ENCODE measurements around the gene NR4A1. TPM values are rescaled to one million over a fixed set of nuclear protein-coding genes. Genes with fewer than 3 reads are reported as not detected.
"Not testable (repeated sequence)": the region's sequence is repeated elsewhere in the genome, so short reads cannot be mapped to it uniquely, and the experiment has no call there.

Gene NR4A1
- total RNA-seq, 1 donor from 2014 or later, result 1.0 TPM

DNA sequence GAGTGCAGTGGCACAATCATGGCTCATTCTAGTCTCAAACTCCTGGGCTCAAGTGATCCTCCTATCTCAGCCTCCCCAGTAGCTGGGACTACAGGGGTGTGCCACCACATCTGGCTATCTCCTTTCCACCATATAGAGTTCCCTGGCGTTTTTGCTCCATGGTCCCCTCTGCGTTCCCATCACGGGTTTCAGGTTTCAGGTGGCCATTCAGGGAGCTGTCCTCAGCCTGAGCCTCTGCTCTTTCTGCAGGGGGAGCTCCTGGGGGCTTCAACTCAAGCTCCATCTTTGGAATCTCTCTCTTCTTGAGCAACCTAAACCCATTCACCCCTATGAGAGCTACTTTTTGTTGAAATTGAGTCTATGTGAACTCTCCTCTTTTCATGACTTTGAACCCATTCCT lies 39.8 kb downstream of the NR4A1 start:
- Mint-ChIP-seq H3K4me3 (ENCODE audit: unreplicated experiment) (no peak overlapping the region), H3K27me3 (ENCODE audit: unreplicated experiment) (peaks cover 11% of the 10 kb centered on the region), H3K36me3 (ENCODE audit: low read depth, unreplicated experiment) (peaks cover 4% of the 10 kb centered on the region), H3K4me1 (ENCODE audit: unreplicated experiment) (peaks cover 6% of the 10 kb centered on the region), H3K27ac (ENCODE audit: unreplicated experiment) (no peak overlapping the region), H3K9me3 (ENCODE audit: unreplicated experiment) (no peaks in the 10 kb centered on the region)
- no peak for DNase-seq (ENCODE audit: low spot score)
- TF ChIP-seq, protein P1, sequence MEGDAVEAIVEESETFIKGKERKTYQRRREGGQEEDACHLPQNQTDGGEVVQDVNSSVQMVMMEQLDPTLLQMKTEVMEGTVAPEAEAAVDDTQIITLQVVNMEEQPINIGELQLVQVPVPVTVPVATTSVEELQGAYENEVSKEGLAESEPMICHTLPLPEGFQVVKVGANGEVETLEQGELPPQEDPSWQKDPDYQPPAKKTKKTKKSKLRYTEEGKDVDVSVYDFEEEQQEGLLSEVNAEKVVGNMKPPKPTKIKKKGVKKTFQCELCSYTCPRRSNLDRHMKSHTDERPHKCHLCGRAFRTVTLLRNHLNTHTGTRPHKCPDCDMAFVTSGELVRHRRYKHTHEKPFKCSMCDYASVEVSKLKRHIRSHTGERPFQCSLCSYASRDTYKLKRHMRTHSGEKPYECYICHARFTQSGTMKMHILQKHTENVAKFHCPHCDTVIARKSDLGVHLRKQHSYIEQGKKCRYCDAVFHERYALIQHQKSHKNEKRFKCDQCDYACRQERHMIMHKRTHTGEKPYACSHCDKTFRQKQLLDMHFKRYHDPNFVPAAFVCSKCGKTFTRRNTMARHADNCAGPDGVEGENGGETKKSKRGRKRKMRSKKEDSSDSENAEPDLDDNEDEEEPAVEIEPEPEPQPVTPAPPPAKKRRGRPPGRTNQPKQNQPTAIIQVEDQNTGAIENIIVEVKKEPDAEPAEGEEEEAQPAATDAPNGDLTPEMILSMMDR (IDR thresholded peaks at IDR 0.05; ENCODE audit: unreplicated experiment), result no peak

DNA sequence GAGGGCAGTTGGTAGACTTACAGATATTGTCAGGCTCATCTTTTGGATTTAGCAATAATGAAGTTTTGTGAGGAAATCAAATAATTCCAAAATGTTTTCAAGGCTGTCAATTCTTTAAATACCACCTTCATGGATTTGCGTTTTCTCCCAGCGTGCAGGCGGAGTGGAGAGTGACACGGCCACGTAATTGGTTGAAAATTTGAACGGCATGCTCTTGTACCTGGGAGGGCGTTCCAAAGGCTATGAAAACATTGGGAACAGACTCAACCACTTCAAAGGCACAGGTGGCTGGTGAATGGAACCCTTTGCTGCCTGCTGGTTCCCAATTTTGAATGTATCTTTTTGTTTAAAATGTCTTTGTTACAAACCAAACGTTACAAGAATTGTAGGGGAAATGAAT lies 40.6 kb downstream of the NR4A1 start:
- peaks cover 4% of the 10 kb centered on the region for H3K36me3 Mint-ChIP-seq (ENCODE audit: low read depth, unreplicated experiment)
- no peak for DNase-seq (ENCODE audit: low spot score)
- no peak overlapping the region for H3K27ac Mint-ChIP-seq (ENCODE audit: unreplicated experiment)
- H3K4me3 Mint-ChIP-seq (ENCODE audit: unreplicated experiment), result no peak overlapping the region
- no peaks in the 10 kb centered on the region for H3K9me3 Mint-ChIP-seq (ENCODE audit: unreplicated experiment)
- H3K27me3 Mint-ChIP-seq (ENCODE audit: unreplicated experiment), result peaks cover 11% of the 10 kb centered on the region
- H3K4me1 Mint-ChIP-seq (ENCODE audit: unreplicated experiment), result peaks cover 6% of the 10 kb centered on the region
- TF ChIP-seq, protein P1 (IDR thresholded peaks at IDR 0.05; ENCODE audit: unreplicated experiment), result no peak

DNA sequence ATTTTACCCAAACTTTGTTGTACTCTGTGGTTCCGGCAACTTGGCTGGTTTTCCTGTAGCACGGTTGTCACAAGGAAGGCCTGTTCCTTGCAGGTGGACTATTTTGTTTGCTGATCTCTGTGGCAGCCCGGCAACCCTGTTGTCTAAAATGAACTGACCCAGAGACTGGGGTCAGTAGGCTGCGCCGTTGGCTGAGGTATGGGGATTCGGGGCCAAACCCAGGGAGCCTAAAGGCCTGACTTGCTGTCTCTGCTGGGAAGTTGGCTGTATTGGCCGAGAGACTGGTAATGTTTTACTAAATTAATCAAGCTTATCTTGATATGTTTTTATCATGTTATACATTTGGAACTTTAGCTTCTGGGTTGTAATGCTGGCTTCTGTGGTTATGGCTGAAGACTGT lies 42.1 kb downstream of the NR4A1 start:
- Mint-ChIP-seq H3K9me3 (ENCODE audit: unreplicated experiment) (no peaks in the 10 kb centered on the region), H3K27ac (ENCODE audit: unreplicated experiment) (no peak overlapping the region), H3K4me1 (ENCODE audit: unreplicated experiment) (no peaks in the 10 kb centered on the region), H3K36me3 (ENCODE audit: low read depth, unreplicated experiment) (no peaks in the 10 kb centered on the region), H3K27me3 (ENCODE audit: unreplicated experiment) (peaks cover 5% of the 10 kb centered on the region), H3K4me3 (ENCODE audit: unreplicated experiment) (no peak overlapping the region)
- TF ChIP-seq, protein P1 (IDR thresholded peaks at IDR 0.05; ENCODE audit: unreplicated experiment), result no peak
- DNase-seq (ENCODE audit: low spot score), result no peak

DNA sequence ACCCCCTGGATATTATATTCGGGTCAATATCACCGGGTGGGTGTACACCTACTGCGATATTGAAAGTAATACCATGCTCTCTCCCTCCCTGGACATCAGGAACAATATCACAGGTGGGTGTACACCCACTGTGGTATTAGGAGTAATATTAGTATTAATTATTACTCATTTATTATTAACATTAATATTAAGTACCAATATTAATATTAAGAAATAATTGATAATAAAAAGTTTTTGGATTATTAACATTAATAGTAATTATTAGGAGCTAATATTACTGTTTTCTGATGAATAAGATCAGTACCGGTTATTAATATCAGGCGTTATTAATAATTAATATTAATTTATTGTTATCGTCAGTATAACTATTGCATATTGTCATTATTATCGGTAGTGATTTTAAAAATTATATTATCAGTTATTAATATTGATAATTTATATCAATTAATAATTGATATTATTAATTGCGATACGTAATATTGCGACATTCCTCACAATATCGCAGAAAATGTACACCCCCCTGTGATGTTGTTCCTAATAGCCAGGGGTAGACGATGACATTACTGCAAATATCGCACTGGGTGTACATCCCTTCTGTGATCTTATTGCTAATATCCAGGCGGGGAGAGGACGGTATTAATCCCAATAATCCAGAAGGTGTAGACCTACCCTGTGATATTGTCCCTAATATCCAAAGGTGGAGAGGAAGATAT lies 45.2 kb downstream of the NR4A1 start:
- TF ChIP-seq, protein P1 (IDR thresholded peaks at IDR 0.05; ENCODE audit: unreplicated experiment), result no peak
- no peak for DNase-seq (ENCODE audit: low spot score)
- Mint-ChIP-seq H3K9me3 (ENCODE audit: unreplicated experiment) (no peaks in the 10 kb centered on the region), H3K4me1 (ENCODE audit: unreplicated experiment) (no peaks in the 10 kb centered on the region), H3K27ac (ENCODE audit: unreplicated experiment) (no peak overlapping the region), H3K27me3 (ENCODE audit: unreplicated experiment) (no peaks in the 10 kb centered on the region), H3K36me3 (ENCODE audit: low read depth, unreplicated experiment) (no peaks in the 10 kb centered on the region), H3K4me3 (ENCODE audit: unreplicated experiment) (no peak overlapping the region)

DNA sequence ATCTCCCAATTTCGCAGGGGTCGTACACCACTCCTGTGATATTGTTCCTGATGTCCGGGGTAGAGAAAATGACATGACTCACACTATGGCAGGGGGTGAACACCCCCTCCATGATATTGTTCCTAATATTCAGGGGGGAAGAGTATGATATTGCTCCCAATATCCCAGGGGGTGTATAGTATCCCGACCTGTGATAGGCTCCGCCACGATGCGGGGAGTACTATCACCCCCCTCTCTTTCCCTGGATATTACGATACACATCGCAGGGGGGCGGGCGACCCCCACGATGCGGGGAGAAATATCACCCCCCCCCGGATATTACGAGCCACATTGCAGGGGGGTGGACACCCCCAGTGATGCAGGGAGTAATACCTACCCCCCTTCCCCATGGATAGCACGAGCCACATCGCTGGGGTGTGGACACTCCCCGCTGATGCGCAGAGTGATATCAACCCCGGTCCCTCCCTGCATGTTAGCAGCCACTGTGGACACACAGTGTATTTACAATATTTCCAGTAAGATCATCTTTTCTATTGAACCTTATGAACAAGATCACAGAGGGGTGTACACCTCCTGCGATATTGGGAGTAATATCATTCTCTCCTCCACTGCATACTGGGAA lies 45.9 kb downstream of the NR4A1 start:
- TF ChIP-seq, protein P1 (IDR thresholded peaks at IDR 0.05; ENCODE audit: unreplicated experiment), result no peak
- H3K36me3 Mint-ChIP-seq (ENCODE audit: low read depth, unreplicated experiment), result no peaks in the 10 kb centered on the region
- no peak for DNase-seq (ENCODE audit: low spot score)
- H3K4me3 Mint-ChIP-seq (ENCODE audit: unreplicated experiment), result no peak overlapping the region
- no peaks in the 10 kb centered on the region for H3K9me3 Mint-ChIP-seq (ENCODE audit: unreplicated experiment)
- H3K27ac Mint-ChIP-seq (ENCODE audit: unreplicated experiment), result no peak overlapping the region
- H3K4me1 Mint-ChIP-seq (ENCODE audit: unreplicated experiment), result no peaks in the 10 kb centered on the region
- no peaks in the 10 kb centered on the region for H3K27me3 Mint-ChIP-seq (ENCODE audit: unreplicated experiment)

DNA sequence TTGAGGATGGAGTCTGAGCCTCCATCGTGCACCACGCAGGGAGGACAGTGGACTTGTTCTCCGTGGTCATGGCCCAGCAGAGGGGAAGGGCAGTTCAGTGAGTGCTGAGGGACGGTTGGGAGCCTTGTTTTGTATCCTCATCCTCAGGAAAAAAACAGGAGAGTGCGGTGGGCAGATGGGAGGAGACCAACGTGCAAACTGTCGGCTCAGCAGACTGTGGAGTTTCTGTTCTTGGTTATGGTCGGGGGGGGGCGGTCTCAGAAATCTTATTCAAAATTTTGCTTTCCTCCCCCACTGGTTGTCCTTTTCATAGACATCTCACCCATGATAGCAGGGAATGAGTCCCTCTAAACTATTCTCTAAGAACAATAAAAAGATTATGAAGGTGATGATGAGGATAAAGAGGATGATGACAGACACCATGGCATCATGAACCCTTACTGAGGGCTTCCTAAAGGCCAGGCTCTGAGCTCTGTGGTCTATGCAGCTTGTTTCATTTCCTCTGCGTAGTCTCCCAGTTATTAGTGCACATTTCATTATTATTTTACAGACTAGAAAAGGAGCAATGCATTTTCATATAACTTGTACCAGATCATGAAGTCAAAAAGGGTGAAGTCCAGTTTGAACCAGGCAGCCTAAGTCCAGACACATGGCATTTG lies 53.3 kb downstream of the NR4A1 start:
- not testable (repeated sequence) for H3K4me3 Mint-ChIP-seq (ENCODE audit: unreplicated experiment); H3K9me3 Mint-ChIP-seq (ENCODE audit: unreplicated experiment); H3K27me3 Mint-ChIP-seq (ENCODE audit: unreplicated experiment); H3K27ac Mint-ChIP-seq (ENCODE audit: unreplicated experiment); H3K4me1 Mint-ChIP-seq (ENCODE audit: unreplicated experiment); DNase-seq (ENCODE audit: low spot score); H3K36me3 Mint-ChIP-seq (ENCODE audit: low read depth, unreplicated experiment)
